NCI-H69 (cell line): ENCODE measurements around the gene SLC39A11.

Source experiments
- DNase-seq: peaks from one replicate; lab custom pipeline; 2025; lab: John Stamatoyannopoulos, UW

SLC39A11 gene

GRCh38 chr17:72683506-72684404, 408.7 kb downstream of the SLC39A11 start:
- peak; percentile 96 for DNase-seq

DNA sequence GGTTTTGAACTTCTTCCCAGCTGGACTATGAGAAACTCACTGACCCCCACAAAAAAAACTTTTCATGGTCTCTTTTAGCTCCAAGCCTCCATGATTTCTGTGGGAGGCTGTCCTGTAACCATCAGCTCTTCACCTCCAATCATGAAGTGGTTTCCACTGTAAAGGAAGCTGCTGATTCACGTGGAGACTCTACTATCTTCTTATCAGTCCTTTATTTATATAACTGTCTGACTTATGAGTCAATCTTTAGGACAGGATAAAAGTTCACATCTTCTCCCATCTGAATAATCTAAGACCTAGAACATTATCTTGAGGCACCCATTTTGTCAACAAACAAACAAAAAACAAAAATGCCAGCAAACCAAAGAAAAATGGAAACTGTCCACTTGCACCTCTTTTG, 409.9 kb downstream of the SLC39A11 start:
- no peak for DNase-seq

DNA sequence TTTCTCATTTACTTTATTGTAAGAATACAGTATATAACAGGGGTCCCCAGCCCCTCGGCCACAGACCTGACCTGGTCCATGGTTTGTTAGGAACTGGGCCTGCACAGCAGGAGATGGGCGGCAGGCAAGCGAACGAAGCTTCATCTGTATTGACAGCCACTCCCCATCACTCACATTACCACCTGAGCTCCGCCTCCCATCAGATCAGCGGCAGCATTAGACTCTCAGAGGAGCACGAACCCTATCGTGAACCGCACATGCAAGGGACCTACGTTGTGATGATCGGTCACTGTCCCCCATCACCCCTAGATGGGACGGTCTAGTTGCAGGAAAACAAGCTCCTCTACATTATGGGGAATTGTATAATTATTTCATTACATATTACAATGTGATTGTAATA, 410.6 kb downstream of the SLC39A11 start:
- no peak for DNase-seq

GRCh38 chr17:72677714-72678390, 414.6 kb downstream of the SLC39A11 start:
- no peak for DNase-seq

DNA sequence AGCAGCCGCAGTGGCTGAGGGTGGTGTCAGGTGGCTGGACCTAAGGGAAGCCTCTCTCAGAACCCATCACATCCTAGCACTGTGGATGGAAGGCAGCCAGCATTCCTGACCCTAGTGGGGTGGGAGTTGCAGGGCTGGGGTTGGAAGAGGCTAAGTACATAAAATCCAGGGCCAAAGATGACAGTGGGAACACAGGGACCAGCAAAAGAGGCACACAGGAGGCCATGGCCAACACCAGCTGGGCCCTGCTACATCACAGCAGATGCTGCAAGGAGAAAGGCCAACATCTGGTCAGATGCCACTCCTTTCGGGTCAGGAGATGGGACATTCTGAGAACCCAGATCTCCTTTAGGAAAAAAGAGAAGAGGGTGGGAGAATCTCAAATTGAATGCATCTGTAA, 415.4 kb downstream of the SLC39A11 start:
- no peak for DNase-seq

DNA sequence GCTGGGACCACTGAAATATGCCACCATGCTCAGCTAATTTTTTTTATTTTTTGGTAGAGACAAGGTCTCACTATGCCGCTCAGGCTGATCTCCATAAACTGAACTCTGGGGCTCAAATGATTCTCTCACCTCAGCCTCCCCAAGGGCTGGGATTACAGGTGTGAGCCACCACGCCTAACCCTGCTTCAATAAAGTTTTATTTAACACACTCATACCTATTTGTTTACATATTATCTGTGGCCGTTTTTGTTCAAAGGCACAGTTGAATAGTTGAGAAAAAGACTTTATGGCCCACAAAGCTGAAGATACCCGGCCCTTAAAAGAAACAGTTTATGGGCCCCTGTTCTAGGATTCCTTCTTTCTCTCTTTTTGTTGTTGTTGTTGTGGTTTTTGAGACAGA, 419.8 kb downstream of the SLC39A11 start:
- DNase-seq = no peak

DNA sequence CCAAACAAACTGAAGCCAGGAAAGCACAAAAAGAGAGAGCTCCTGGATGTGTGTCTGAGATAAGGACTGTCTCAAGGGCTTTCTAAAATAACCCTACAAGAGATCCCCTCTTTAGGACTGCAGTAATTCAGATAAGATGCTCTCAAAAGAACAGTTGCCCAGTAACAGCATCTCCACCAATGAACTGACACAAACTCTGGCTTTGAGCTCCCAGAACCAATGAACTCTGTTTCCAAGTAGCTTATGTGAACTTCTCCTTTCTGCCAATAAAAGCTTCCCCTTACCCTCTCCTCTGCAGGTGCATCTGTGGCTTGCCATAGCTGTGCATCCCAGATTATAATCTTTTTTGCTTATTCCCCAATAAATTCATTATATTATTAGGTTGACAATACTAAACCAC, 421.5 kb downstream of the SLC39A11 start:
- DNase-seq = no peak

DNA sequence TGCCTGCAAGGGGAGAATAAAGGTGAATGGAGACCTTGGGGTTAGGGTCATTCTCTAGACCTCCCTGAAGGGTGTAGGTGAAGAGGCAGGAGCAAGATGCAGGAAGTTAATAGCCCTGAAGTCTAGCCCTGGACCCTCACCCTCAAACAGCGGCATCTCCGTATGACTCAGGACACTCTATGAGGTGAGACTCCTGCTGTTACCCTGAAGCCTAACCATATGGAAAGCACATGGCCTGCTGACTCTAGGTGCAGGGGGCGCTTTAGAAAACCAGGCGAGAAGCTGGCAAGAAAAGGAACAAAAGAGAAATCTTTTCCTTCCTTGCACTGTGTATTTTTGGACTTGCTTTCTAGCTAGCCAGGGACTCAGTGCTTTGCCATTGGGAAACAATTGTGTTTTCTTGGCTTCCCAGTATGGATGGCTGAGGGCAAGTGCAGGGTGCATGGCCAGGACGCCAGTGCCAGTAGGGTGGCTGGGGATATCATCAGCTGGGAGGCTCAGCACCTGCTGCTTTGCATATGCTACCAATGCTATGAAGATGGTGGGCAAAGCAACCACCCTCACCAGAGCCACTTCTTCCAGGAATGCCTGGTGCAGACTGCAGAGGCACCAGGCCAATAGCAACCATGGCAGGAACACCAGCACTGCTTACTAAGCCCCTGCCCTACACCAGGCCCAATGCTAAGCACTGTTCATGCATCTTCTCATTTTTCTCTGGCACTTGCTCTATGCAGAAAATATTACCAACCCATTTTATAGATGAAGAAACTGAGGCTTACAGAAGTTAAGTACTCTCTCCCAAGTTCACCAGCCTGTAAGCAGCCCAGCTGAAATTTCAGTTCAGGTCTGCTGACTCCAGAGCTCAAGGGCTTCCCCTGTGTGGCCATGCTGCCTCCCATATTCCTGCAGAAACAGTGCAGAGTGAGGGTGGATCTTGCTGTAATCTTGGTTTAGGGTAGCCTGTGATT, 425.1 kb downstream of the SLC39A11 start:
- peak; percentile 55 for DNase-seq

GRCh38 chr17:72665852-72666851, 426.3 kb downstream of the SLC39A11 start:
- peak; percentile 81 for DNase-seq

- no peak for DNase-seq
These were observed 429.7 kb downstream of the SLC39A11 start for GRCh38 chr17:72662827-72663190.

DNA sequence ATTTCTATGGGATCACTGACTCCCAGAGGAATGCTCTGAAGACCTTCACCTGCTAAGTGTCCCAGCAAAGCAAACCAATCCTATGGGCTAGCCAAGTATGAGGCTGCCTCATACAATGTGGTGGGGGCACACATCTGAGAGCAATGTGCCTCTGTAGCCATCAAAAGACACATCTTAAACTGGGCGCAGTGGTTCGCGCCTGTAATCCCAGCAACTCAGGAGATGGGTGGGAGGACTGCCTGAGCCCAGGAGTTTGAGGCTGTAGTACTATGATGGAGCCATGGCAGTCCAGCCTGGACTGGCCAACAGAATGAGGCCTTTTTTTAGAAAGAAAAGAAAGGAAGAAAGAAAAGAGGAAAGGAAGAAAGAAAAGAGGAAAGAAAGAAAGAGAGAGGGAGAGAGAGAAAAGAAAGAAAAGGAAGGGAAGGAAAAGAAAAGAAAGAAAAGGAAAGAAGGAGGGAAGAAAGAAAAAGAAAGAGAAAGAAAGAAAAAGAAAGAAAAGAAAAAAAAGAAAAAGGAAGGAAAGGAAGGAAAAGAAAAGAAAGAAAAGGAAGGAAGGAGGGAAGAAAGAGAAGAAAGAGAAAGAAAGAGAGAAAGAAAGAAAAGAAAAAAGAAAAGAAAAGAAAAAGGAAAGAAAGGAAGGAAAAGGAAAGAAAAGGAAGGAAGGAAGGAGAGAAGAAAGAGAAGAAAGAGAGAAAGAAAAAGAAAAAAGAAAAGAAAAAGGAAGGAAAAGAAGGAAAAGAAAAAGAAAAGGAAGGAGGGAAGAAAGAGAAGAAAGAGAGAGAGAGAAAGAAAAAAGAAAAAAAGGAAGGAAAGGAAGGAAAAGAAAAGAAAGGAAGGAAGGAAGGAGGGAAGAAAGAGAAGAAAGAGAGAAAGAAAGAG, 430.3 kb downstream of the SLC39A11 start:
- no peak for DNase-seq

DNA sequence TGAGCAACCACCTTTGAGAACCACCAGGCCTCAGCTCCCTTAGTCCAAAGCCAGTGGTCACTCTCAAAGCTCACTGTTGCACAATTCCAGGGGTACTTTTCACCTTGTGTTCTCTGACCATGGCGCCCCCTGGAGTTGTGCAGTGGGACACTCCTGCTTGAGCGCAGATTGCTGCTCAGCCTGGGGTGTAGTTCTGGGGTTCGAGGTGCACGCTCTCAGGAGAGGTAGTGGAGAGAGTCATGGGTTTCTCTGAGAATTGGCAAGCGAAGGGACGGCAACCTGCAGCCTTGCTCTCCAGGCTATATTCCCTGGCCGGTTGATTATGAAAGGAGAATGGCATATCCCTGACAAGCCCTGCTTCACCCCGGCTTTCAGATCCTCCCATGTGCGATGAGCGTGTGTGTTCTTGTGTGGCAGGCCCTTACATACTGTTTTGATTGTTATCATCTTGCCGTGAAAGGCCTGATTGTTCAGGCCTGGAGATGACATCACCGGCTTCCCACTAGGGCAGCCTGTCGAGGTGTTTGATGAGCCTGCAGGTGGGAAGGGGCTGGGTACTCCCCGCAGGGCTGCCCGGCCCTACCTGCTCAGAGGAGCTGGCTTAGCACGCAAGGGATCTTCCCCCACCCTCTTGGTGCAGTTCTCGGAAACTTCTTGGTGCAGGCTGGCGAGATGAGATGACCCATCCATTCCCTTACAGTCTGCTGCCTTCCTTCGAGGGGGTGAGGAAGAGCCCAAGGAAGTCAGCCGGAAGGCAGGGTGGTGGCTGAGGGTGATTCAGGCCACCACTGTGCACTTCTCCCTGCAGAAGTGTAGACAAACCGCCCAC, 431.2 kb downstream of the SLC39A11 start:
- peak; percentile 98 for DNase-seq

DNA sequence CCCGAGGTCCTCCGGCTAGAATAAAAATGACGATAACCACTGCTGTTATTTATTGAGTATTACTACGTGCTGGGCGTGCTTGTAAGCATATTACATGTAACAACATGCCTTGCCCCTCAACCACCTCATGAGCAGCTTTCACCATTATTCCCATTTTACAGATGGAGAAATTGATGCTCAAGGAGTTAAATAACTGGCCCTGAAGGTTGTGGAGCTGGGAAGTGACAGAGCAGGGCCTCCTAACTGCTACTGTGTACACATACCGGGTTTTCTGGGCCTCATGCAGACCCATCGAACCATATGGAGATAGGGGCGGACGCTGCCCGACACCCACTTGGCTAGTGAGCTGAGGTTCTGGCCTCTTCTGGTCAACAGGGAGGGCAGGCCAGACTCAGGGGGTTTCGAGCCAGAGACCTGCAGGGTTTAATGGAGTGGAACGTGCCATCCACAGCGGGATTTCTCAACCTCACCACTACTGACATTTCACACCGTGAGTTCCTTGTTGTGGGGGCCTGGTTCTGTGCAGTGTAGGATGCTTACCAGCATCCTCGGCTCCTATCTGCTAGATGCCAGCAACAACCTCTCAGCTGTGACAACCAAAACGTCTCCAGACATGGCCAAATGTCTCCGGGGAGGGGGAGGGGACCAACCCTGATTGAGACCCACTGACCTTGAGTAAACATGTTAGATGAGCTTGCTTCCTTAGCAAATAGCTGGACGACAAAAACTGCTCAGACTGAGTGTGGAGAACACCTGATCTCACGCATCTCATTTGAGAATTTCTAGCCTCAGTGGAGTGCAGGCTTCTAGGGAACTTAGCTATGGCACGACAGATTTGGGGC, 432.0 kb downstream of the SLC39A11 start:
- DNase-seq = peak; percentile 83

DNA sequence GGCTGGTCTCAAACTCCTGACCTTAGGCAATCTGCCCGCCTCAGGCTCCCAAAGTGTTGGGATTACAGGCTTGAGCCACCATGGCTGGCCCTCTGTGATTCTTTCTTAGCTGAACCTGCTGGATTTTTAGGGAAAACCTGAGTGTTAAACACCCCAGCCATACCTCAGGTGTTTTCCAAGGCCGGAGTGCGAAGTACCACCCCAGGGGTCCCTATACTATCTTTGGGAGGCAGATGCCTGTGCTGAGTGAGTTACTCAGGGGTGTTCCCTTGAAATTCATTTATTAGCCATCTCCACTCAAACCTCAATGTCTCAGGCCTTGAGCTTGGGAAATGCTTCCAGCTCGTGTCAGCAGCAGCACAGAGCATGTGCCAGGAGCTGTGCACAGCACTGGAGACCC, 432.7 kb downstream of the SLC39A11 start:
- DNase-seq = no peak

DNA sequence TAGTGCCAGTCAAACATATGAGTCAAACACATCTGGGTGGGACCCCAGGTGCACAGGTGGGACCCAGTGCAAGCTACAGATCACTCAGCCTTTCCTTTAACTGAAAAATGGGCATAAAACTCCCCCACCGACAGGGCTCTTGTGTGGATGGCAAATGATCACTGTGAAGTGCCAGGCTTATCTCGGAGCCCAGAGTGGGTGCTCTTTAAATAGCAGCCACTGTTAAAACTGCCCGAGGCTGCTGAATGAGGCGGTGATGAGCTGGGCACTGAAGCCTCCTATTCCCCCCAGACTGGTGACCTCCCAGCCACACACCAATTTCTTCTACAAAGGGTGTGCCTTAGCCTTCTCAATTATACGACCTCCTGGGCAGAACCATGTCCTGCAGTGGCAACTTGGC, 433.8 kb downstream of the SLC39A11 start:
- DNase-seq = peak; percentile 46

DNA sequence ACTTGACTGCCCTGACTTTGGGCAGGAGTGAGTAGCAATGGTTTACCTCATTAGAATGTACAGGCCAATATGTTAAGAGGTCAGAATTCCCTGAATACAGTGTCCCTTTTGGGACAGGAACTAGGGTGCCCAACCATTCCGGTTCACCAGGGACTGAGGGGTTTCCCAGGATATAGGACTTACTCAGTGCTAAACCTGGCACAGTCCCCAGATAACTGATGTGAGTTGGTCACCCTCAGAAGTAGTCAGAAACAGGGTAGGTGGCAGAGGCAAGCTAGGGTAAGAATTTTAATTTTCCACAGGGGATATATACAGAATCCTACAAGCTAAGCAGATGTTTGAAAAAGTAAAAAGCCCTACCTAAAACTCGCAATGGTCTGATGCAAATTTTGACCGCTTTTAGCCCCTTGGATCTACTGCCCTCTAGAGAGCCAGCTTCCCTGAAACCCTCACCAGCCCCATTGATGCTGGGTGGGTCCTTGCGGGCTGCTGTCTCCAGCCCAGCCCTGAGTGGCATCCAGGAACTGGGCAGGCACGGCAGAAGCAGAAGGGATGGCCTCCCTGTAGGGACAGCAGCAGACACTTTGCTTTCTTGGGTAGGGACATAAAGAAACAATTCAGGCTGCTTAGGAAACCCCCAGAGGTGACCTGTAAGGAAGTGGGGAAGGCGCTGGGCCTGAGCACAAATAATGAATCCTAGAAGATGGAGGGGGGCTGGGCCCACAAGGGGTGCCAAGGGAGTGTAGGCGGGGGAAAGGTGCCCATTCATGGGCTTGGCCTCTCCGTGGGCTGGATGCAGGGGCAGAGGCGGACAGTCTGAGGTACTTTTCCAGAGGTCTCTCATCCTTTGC, 434.8 kb downstream of the SLC39A11 start:
- DNase-seq = peak; percentile 57

GRCh38 chr17:72656130-72656763, 436.2 kb downstream of the SLC39A11 start:
- peak; percentile 35 for DNase-seq
